ENCODE results near the gene CD81.

Gene CD81

GRCh38 chr11:2377511-2378443, 667 bp downstream of the CD81 start:
- DNase-seq, result peak; percentile 87

GRCh38 chr11:2378527-2379210, 1.6 kb downstream of the CD81 start:
- no peak for DNase-seq

- no peak for DNase-seq
Observed at GRCh38 chr11:2379466-2380174, 2.5 kb downstream of the CD81 start.

- no peak for DNase-seq
Observed at GRCh38 chr11:2380396-2380795, 3.3 kb downstream of the CD81 start.

- DNase-seq, result no peak
Observed at GRCh38 chr11:2380807-2381350, 3.8 kb downstream of the CD81 start.

GRCh38 chr11:2381494-2382128, 4.5 kb downstream of the CD81 start:
- DNase-seq, result no peak

GRCh38 chr11:2382129-2382517, 5.0 kb downstream of the CD81 start:
- DNase-seq, result no peak

- DNase-seq, result no peak
Observed at GRCh38 chr11:2382936-2383851, 6.1 kb downstream of the CD81 start.

- DNase-seq, result no peak
Observed at GRCh38 chr11:2383852-2384804, 7.0 kb downstream of the CD81 start.

- DNase-seq, result no peak
Observed at GRCh38 chr11:2385156-2386151, 8.3 kb downstream of the CD81 start.

- no peak for DNase-seq
Observed at GRCh38 chr11:2386591-2386990, 9.5 kb downstream of the CD81 start.

GRCh38 chr11:2387266-2387987, 10.3 kb downstream of the CD81 start:
- DNase-seq, result no peak

- no peak for DNase-seq
Observed at GRCh38 chr11:2388431-2389376, 11.6 kb downstream of the CD81 start.

GRCh38 chr11:2389377-2390026, 12.4 kb downstream of the CD81 start:
- DNase-seq, result no peak

GRCh38 chr11:2390091-2390724, 13.1 kb downstream of the CD81 start:
- DNase-seq, result no peak

GRCh38 chr11:2390725-2391151, 13.6 kb downstream of the CD81 start:
- no peak for DNase-seq
